ENCODE measurements around the gene THSD7B.
"Not testable (repeated sequence)": the region's sequence is repeated elsewhere in the genome, so short reads cannot be mapped to it uniquely, and the experiment has no call there.

The THSD7B gene

DNA sequence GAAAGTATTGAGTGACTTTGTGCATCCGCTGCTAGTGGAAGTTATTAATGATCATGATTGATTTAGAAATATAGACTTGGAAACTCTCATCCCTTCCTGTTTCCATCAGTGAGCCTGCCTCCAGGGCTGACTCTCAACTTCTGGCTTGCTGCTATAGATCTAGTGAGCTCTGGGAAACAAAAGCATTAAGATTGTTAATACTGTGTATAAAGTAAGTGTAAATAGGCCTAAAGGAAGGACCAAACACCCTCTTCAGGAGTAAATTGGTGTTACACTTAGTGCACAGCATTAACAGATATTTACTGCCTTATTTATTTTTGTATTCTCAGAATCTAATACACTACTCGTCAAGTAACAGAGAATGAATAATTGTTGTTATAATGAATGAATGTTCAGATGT lies 285.6 kb downstream of the THSD7B start:
- DNase-seq, result no peak

DNA sequence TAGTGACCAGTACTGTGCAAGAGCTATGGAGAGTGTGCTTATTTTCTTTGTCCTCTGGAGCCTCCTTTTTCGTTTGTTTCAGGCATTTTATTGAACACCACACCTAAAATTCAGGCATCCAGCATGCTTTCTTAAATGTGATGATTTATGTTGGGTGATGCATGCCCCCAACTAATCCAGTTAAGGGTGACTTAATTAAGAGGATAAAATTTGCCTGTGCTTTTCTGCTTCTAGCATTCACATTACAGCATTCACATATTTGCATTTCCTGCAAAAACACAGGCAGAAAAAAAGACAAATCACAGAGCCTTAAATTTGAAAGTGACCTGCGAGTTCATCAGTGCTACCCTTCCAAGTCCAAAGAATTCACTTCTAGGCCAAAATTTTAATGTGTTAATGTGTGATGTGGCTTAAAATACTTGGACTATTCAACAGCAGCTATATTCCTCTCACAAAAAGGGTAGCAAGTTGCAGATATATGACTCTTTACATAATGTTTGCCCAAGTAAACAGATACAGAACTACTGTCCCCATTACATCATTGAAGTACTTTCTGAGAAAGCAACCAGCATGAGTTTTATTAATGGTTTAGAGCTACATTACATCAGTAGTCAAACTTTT lies 286.5 kb downstream of the THSD7B start:
- DNase-seq, result no peak

DNA sequence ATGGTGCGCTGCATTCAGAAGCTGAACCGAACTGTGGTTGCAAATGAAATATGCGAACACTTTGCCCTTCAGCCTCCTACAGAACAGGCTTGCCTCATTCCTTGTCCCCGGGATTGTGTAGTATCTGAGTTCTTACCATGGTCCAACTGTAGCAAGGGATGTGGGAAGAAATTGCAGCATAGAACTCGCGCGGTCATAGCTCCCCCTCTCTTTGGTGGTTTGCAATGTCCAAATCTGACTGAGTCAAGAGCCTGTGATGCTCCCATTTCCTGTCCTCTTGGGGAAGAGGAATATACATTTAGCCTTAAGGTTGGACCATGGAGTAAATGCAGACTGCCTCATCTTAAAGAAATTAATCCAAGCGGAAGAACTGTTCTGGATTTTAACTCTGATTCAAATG lies 291.4 kb downstream of the THSD7B start:
- DNase-seq, result no peak

DNA sequence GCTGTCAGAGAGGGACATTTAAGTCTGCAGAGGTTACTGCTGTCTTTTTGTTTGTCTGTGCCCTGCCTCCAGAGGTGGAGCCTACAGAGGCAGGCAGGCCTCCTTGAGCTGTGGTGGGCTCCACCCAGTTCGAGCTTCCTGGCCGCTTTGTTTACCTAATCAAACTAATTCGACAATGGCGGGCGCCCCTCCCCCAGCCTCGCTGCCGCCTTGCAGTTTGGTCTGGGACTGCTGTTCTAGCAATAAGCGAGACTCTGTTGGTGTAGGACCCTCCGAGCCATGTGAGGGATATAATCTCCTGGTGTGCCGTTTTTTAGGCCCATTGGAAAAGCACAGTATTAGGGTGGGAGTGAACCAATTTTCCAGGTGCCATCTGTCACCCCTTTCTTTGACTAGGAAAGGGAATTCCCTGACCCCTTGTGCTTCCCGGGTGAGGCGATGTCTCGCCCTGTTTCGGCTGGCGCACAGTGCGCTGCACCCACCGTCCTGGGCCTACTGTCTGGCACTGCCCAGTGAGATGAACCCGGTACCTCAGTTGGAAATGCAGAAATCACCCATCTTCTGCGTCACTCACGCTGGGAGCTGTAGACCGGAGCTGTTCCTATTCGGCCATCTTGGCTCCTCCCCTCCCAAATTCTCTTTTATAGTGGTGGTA lies 310.9 kb downstream of the THSD7B start:
- DNase-seq, result not testable (repeated sequence)

DNA sequence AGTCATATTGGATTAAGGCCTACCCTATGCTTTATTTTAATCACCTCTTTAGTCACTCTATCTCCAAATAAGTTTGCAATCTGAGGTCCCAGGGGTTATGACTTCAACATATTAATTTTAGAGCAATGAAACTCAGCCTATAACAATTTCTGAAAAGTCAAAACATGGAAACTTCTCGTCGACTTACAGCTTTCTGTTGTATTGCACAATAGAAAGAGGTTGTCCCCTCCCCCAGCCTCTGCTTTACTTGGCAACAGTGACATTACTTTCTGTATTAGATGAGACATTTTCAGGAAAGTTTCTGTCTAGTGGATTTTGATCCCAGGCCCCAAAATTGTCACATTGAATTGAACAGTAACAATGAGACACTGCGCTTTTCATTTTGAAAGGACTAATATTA lies 326.4 kb downstream of the THSD7B start:
- DNase-seq, result no peak

DNA sequence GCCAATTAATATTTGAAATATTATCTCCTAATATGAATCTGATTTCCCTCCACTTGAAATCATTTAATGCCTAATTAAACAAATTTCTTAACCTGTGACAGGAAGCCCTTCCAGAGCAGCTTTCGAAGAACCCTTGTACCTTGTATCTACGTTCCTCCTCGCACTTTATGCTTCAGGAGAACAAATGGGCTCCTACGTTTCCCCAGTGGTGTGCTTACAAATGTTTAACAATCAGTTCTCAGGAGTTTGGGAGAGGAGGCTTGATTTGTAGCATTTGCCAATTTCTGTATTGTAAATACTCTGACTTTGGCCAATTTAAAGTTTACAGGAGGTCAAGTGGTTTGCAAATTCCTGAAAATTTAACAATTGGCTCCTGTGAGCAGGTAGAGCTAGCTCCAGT lies 327.8 kb downstream of the THSD7B start:
- DNase-seq, result no peak

DNA sequence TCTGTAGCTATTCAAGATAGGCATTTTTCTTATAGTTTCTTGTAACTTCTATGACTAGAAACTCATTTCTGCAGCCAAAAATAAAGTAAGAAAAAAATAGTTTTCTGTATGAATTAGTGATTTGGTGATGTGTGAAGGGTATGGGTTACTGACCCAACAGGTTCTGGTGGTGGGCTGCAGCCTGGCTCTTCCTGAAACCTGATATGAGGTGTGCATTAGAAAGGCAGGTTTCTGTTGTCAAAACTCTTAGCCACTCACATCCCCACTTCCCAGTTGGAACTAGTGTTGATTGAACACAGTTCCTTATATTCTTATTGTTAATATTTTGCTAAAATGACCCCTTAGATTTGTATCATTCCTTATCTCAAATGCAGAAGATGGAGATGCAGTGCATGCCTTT lies 330.8 kb downstream of the THSD7B start:
- DNase-seq, result no peak

DNA sequence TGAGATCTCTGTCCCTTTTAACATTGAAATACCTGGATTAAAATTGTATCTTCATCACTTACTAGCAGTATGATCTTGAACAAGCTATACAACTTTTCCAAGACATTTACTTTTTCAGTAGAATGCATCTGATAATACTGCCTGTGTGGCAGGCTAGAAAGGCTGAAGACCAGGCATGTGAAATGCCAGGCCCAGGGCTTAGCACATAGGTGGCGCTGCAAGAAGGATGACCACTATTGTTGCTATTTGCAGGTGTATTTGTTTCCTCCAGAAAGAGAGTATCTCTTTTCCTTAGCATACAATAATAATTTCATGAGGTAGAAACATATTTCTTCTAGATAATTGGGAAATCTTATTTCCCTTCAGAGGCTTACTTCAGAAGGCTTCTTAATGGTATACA lies 331.3 kb downstream of the THSD7B start:
- DNase-seq, result no peak

DNA sequence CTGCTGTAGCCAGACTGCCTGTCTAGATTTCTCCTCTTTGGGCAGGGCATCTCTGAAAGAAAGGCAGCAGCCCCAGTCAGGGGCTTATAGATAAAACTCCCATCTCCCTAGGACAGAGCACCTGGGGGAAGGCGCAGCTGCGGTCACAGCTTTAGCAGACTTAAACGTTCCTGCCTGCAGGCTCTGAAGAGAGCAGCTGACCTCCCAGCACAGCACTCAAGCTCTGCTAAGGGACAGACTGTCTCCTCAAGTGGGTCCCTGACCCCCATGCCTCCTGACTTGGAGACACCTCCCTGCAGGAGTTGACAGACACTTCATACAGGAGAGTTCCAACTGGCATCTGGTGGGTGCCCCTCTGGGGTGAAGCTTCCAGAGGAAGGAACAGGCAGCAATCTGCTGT lies 336.5 kb downstream of the THSD7B start:
- not testable (repeated sequence) for DNase-seq

DNA sequence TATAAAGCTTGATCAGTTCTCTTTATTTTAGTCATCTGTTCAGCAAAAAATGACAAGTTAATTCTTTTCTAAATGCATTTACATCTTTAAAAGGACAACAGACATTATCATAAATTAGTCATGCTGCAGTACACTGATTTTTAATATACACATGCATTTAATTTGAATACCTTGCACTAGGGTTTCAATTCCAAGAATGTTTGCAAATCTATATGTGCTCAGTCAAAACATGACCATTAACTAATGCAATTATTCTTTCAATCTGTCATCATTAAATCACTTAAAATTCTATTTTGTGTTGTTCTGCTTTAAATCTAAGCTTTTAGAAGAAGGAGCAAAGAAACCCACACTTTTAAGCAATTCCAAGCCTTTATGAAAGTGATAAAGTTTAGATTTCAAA lies 342.6 kb downstream of the THSD7B start:
- DNase-seq, result no peak

DNA sequence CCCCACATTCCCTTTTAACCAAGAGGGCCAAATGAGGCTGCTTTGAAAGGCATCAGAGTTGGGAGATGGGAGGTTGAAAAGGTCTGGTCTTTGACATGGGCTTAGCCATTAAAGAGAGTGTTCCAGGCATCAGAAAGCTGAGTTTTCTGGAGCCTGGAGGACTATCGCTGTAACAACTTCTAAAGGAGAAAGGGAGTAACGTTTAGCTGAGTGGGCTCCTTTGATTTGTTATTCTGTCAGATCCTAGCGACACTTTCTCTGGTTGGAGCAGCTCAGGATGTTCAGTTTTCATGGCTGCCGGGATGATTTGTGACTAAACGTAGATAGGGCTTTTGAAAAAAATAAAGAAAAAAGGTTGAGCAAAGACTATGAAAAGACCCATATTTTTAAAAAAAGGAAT lies 346.6 kb downstream of the THSD7B start:
- no peak for DNase-seq

DNA sequence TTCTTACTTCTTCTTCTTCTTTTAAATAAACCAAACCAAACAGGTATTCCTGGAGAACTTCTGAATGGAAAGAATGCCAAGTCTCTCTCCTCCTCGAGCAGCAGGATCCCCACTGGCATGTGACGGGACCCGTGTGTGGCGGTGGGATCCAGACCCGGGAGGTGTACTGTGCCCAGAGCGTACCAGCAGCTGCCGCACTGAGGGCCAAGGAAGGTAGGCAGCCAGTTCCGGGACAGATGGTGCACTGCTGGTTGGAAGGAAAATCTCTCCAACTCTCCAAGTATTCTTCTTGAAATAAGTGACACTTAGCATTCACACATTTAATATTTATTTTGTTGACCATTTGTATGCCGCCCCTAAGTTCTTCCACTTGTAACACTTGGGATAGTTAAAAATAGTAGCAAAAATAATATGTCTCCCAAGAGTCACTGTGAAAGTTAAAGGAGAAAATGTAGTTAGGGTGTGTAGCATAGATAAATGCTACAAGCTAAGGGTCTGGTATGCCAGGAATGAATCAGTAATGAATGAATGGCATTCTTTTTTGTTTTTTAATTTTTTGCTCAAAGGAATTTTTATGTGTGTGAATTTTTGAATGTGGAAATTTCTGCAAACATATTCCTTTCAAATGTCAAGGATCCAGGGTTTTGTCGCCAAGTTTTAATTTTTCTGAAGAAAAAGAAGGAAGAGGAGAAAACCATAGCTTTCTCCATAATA lies 349.9 kb downstream of the THSD7B start:
- no peak for DNase-seq

DNA sequence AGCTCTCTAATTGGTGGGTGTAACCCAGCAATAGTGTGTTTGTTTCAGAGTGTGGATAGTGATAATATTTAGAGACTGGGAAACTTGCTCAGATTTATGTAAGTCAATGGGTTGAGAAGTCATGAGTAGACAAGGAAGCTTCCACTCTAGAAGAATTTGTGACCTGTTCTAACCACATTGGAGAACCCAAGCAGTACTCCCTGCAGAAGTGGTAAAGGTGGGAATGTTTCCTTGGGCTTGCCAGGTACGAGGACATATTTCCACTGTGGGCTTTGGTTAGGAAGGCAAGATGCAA lies 350.4 kb downstream of the THSD7B start:
- DNase-seq, result no peak

DNA sequence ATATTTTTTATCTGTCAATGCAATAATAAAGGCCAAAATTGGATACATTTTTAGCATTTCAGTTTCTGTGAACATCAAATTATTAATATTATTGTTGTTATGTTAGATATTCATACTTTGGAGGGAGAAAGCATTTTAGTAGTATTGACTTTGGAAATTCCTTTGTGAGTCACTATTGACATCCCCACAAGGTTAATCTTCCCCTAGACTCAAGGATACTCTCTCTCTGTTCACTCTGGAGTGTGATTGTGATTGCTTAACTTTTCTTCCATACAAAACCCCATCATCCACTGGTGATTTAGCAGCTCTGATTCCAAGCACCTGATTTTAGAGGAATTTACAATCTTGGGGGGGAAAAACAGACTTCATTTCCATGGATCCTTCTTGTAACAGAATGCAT lies 352.0 kb downstream of the THSD7B start:
- no peak for DNase-seq

DNA sequence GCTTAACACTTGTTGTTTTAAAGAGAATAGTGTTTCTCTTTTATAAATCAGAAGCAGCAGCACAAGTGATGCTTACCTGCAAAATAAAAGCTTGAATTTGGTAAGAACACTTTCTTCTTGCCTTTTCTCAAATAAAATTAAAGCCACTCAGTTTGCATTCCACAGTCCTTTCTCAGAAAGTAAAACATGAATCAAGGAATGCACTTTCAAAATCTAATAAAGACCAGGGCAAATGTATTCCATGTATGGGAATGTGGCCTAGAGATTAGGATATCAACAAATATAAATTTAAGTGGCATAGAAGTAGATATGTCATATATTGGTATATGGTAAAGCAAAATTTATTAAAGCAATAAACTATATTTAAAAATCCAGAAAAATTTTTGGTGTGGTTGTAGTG lies 352.8 kb downstream of the THSD7B start:
- DNase-seq, result no peak

DNA sequence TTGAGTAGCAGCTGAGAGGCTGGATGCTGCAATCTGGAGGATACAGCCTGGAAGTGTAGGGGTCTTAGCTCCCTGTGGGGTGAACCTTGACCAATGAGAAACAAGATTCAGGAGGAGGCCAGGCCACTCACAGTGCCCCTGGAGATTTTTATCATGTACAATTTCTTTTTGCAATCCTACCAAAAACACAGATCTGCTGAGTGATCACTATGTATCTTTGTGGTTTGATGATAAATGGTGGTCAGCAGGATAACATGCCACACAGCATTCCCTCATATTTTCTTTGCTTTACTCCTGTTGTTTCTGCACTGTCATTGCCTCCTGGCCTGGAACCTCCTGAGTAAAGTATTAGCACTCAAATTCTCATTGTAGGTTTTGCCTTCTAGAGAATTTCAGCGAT lies 357.9 kb downstream of the THSD7B start:
- DNase-seq, result no peak

DNA sequence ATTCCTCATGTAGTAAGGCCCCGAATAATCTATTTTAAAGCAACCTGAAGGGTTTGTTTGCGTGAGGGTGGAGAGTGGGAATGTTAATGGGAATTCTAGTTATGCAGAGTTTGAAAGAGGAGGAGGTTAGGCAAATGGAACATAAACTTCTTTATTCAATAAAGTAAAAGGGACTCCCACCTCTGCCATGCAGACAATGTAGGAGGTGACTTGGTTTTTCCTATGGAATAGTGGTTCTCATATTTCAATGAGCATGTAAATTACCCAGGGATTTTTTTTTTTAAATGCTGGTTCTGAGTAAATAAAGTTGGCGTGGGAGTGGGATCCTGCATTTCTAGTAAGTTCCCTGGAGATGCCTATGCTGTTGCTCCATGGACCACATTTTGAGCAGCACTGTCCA lies 367.9 kb downstream of the THSD7B start:
- no peak for DNase-seq

DNA sequence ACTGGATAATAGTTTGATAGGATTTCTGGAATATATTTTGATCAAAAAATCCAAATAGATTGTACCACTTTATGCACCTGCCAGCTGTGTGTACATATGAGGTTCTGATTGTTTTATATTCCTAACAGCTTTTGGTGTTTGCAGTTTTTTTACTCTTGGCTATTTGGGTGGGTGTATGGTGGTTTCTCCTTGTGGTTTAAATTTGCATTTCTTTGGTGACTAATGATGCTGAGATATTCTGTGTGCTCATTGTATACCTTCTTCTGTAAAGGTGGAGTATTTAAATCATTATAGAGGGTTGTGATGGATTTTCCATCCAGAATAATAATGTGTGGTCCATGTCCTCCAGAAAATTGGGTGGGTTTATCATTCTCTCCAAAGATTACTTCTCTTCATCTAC lies 372.9 kb downstream of the THSD7B start:
- DNase-seq, result no peak

DNA sequence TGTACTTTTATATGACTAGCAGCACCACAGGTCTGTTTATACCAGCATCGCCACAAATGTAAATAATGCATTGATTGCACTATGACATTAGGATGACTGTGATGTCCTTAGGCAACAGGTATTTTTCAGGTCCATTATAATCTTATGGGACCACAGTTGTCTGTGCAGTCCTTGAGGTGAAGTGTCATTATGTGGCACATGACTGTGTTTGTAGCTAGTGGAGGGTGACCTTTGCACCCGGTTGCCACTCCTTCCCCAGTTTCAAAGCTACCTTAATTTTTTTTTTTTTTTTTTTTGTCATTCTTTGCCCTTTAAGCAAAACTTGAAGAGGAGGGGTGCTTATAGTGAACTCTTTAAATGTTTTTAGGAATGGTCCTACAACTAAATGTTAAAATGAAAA lies 386.4 kb downstream of the THSD7B start:
- DNase-seq, result no peak

DNA sequence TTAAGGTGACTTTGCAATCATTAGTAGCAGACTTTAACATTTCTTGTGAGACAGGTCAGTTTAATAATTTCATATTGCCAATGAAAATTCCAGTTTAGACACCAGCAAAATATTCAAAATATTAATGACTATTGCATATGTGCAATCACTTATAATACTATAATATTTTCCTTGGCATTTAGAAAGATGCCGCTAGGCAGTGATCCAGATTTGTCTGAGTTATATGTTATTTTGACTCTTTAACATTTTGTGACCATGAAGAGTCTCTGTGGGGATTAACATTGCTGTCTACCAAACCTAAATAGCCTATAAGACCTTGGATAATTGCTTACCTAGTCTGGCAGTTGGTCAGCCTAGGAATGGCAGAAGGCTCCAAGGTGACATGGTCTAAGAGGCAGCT lies 389.6 kb downstream of the THSD7B start:
- no peak for DNase-seq

DNA sequence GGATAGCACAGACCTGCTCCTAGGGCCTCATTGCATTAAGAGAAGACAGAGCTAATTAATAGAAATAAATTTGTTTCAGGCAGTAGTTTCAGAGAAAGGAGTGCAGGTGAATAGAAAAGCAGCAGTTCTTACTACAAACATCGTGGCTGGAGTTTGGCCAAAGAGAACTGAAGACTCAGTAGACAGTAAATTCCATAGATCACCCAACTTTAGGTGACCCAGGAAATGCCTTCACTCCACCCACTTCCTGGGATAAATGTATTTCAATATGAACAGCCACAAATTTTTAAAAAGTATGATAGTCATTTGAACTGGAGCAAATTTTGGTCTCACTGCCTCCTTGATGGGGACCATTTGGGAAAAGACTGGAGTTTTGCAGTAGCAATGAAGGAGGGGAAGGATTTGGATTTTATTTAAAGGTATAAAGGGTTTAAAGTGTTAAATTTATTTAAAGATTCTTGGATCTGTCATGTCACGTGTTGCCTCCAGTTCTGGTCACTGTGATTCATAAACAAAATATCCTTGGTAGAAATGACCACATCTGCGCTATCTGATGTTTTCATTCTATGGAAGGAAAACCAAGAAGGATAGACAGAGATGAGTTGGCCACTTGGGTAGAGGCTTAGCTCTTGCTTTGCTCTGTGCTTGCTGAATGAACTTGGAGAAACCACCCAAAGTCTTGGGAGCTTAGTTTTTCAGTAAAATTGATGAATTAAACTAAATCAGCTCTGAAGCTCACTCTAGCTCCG lies 390.2 kb downstream of the THSD7B start:
- no peak for DNase-seq

DNA sequence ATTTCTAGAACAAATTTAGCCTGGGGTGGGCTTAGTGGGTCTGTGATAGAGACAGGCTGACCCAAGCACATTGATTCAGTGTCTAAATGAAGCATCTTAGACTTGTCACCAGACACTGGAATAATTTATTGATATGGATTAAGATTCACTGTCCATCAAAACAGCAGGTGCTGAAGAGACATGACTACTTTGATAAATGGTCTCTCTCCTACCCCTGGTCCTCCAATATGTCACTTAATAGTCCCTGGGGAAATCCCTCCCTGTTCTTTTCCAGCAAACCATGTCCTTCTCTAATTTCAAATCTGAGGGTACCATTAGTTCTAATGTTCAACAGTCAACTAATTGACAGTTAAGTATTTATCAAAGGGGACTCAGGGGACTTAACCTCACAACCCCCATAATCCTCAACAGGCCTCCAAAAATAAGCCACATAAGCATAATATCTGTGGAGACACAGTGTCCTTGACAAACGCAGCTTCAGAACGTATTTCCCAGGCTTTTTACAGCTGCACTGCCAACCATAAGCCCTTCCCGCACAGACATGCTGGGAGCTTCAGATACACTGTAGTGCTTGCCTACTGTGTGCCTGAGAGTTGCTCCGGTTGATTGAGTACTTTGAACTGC lies 391.0 kb downstream of the THSD7B start:
- peak; percentile 34 for DNase-seq

DNA sequence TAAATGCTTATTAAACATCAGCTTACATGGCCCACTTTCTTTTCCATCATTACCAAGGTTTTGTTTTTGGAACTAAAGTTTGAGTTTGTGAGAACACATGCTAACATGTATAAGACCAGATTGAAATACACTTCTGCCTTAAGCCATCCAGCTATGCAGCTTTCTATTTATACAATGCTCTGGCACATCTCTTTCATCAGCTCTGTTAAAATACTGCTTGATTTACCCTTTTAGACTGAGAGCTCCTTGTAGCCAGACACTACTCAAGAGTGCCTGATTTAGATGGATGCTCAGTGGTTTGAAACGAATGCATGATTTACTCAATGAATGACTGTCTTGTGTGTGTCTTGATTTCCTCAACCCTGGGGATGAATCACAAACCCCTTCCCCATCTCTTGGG lies 392.5 kb downstream of the THSD7B start:
- DNase-seq, result no peak

DNA sequence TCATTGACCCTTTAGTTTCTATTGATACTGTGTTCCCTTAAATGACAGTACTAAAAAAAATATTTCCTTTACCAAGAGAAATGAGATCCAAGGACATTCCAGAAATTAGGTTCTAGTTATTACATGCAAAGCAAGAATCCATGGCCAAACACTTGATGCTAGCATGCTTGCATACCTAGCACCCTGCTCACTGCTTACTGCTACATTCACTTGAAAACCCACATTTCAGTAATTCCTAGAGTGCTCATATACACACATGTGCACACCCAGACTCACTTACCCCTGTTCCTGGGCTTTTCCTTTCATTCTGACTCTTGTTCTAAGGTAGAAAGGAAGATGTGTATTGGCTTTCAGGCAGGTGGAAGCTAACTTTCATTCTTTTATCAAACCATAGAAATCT lies 395.9 kb downstream of the THSD7B start:
- no peak for DNase-seq

Data from retina (tissue), 1 donor.